RWPE1 (cell line): ENCODE measurements around the gene MTMR8.

Experiments used
- CTCF ChIA-PET: fragments of 350-600 bp; sonication (Branson Sonifier 250); formaldehyde crosslinking; extraction: SDS; loops from one replicate; lab custom pipeline; 2021; lab: Yijun Ruan, JAX
- POLR2A ChIA-PET: fragments of 400-600 bp; formaldehyde crosslinking; extraction: SDS; loops from one replicate; lab custom pipeline; 2020; ENCODE audit warnings: antibody characterized with exemption; ENCODE audit not compliant: low non-redundant PET; lab: Yijun Ruan, JAX
- DNase-seq: peaks from one replicate; pipeline ENCODE4 v3.0.0; 2012; ENCODE audit warnings: low spot score
- H3K27ac ChIP-seq: fragments of 450-650 bp; 2 replicates; pipeline ENCODE4 v1.5.1; 2017
- CTCF ChIP-seq: fragments of 450-650 bp; conservative IDR thresholded peaks from 2 replicates; pipeline ENCODE4 v1.5.1; 2017; ENCODE audit warnings: low read depth, mild to moderate bottlenecking

The MTMR8 gene

GRCh38 chrX:64394874-64395567 is at the start of gene MTMR8:
MTMR8 (minus strand) TSS chrX:64395452; CDS start chrX:64395363, 89 bp downstream.
- CTCF ChIA-PET, result interaction anchor here (0.6 kb wide), 1 partner anchor 617 kb away, joined by 3 read pairs; no protein-coding TSS in a partner anchor

GRCh38 chrX:64439551-64439950 is 44.3 kb upstream of the MTMR8 start:
- H3K27ac ChIP-seq, result no peak overlapping the region
- no peak for DNase-seq
- POLR2A ChIA-PET, result no interaction called here
- no peak for TF ChIP-seq CTCF
- CTCF ChIA-PET, result no interaction called here

More at GRCh38 chrX:64394874-64395567, at the start of gene MTMR8:
- DNase-seq, result peak; percentile 62
- POLR2A ChIA-PET, result no interaction called here
- no peak within 1 kb of the TSS for H3K27ac ChIP-seq
- no peak for TF ChIP-seq CTCF

- H3K27ac ChIP-seq, result no peak overlapping the region
- CTCF ChIA-PET, result no interaction called here
- TF ChIP-seq CTCF, result no peak
- POLR2A ChIA-PET, result no interaction called here
- DNase-seq, result no peak
Observed at GRCh38 chrX:64437665-64438064, 42.4 kb upstream of the MTMR8 start.

GRCh38 chrX:64437218-64437617 is 42.0 kb upstream of the MTMR8 start:
- no peak for DNase-seq
- TF ChIP-seq CTCF, result no peak
- POLR2A ChIA-PET, result no interaction called here
- CTCF ChIA-PET, result no interaction called here
- H3K27ac ChIP-seq, result no peak overlapping the region

- DNase-seq, result no peak
- no peak for TF ChIP-seq CTCF
- CTCF ChIA-PET, result no interaction called here
- H3K27ac ChIP-seq, result no peak overlapping the region
- POLR2A ChIA-PET, result no interaction called here
Observed at GRCh38 chrX:64428371-64428770, 33.1 kb upstream of the MTMR8 start.

GRCh38 chrX:64427787-64428186 is 32.5 kb upstream of the MTMR8 start:
- POLR2A ChIA-PET, result no interaction called here
- TF ChIP-seq CTCF, result no peak
- CTCF ChIA-PET, result interaction anchor here (0.6 kb wide), 1 partner anchor 333 kb away, joined by 5 read pairs; no protein-coding TSS in a partner anchor

More at GRCh38 chrX:64427787-64428186, 32.5 kb upstream of the MTMR8 start:
- no peak for DNase-seq
- no peak overlapping the region for H3K27ac ChIP-seq
